GM12801 (cell line): ENCODE measurements around the gene CHAT.

ENCODE experiments used
- TF ChIP-seq, protein P1 (sequence below): IDR thresholded peaks from one replicate; pipeline ENCODE4 v1.5.1; 2011; ENCODE audit warnings: control low read depth; ENCODE audit not compliant: insufficient read length; ENCODE audit errors: extremely low read depth

Gene CHAT

DNA sequence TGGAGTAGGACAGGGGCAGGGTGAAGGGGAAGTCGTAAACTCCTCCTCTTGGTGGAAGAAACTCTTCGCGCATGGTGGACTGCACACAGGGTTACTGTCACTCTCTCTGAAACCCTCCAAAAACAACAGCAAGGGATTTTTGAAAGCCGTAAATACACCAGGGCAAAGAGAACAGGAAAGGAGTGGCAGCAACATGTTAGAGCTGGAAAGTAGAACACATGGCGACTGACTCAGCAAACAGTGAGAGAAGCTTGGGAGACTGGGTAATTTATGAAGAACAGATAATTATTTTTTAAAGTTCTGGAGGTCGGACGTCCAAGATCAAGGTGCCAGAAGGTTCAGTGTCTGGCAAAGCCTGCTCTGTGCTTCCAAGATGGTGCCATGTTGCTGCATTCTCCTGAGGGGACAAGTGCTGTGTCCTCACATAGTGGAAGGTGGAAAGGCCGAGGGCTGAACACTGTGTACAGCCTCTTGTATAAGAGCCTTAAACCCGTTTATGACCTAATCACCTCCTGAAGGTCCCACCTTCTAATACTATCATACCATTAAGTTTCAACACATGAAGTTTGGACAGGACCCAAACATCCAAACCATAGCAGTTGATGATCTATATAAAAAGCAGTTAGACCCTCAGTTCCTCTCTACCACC is 43.1 kb downstream of the CHAT start:
- TF ChIP-seq, protein P1, sequence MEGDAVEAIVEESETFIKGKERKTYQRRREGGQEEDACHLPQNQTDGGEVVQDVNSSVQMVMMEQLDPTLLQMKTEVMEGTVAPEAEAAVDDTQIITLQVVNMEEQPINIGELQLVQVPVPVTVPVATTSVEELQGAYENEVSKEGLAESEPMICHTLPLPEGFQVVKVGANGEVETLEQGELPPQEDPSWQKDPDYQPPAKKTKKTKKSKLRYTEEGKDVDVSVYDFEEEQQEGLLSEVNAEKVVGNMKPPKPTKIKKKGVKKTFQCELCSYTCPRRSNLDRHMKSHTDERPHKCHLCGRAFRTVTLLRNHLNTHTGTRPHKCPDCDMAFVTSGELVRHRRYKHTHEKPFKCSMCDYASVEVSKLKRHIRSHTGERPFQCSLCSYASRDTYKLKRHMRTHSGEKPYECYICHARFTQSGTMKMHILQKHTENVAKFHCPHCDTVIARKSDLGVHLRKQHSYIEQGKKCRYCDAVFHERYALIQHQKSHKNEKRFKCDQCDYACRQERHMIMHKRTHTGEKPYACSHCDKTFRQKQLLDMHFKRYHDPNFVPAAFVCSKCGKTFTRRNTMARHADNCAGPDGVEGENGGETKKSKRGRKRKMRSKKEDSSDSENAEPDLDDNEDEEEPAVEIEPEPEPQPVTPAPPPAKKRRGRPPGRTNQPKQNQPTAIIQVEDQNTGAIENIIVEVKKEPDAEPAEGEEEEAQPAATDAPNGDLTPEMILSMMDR = no peak

DNA sequence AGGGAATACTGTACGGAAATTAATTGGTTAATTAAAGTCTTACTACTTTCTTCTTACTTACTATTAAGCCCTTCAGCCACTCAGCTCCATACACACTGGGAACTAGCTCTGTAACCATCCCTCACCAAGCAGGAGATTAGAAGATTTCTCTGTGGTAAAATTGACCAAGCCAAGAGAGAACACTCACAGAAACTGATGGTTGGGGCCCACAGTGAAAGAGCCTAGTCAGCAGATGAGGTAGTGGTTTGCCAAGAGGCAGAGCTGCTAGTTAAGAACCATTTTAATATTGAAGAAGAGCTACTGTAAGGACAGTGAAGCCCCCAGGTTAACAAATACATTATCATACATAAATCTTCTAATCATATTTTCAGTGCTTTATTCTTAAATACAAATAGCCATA is 43.8 kb downstream of the CHAT start:
- TF ChIP-seq, protein P1 = no peak

DNA sequence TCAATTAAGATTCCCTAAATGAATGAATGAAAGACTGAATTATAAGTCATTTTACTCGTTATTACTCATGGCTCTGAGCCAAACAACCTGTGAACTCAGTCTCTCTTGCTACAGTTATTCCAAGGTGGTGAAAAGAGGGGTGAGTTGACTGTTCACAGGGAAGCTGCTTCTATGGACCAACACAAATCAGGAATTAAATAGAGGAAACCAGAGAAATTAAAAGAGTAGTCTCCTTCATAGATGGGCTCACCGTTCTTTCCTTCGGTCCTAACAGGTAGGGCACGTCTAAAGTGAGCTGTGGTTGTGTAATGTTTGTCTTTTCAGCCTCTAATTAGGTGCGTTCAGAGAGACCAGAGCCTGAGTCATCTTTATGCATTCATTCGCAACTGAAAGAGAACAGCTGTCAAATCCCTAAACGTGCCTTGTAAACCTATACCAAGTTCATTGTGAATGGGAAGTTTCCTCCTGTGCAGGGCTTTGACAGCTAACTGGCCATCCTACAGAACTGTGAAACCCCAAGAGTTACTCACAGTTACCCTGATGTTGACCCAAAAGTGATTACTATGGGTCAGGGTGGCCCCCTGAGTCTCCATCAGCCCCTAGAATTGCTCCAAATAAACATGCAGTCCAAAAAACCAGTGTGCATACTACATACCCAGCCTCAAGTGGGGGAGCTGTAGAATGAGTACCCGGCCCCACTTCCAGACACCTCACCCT is 47.5 kb downstream of the CHAT start:
- TF ChIP-seq, protein P1 = no peak

DNA sequence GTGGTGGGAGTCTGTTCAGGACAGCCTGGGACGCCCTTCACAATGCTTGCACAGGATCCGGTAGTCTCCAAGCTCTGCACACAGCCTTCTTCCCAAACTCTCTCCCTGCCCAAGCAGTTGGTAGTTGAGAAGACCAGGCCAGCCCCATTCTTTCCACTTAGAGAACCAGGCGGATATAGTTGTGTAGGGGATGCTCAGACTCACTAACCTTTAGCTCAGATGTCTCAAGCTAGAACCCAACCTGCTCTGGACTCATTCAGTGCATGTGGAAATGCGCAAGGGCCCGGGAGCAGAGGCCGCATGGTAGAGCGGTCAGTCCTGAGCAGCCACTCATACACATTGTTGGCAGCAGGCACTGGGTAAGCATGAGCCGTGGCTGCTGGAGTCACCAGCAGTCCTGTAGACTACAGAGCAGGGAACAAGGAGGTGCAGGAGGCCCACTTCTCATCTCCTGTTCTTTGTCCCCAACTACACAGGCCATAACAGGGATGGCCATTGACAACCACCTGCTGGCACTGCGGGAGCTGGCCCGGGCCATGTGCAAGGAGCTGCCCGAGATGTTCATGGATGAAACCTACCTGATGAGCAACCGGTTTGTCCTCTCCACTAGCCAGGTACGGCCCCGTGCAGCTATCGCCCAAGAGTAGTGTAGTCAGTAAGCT is 48.5 kb downstream of the CHAT start:
- TF ChIP-seq, protein P1 = no peak

DNA sequence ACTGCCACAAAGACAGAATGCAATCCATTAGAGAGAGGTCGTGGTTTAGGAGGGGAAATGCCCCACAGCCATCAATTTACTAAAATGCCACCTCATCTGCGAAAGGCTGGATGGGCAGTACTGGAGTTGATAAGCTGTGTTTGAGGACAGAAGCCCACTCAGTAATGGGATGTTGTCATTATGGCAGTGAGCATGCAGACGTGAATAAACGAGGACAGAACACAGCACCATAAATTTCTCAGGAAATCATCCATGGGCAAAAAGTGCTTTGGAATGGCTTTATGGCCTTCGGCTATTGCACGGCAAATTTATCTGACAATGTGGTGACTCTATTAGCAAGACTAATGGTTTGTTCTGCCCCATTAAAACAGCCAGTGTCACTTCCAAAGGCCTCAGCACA is 49.8 kb downstream of the CHAT start:
- TF ChIP-seq, protein P1 = no peak

DNA sequence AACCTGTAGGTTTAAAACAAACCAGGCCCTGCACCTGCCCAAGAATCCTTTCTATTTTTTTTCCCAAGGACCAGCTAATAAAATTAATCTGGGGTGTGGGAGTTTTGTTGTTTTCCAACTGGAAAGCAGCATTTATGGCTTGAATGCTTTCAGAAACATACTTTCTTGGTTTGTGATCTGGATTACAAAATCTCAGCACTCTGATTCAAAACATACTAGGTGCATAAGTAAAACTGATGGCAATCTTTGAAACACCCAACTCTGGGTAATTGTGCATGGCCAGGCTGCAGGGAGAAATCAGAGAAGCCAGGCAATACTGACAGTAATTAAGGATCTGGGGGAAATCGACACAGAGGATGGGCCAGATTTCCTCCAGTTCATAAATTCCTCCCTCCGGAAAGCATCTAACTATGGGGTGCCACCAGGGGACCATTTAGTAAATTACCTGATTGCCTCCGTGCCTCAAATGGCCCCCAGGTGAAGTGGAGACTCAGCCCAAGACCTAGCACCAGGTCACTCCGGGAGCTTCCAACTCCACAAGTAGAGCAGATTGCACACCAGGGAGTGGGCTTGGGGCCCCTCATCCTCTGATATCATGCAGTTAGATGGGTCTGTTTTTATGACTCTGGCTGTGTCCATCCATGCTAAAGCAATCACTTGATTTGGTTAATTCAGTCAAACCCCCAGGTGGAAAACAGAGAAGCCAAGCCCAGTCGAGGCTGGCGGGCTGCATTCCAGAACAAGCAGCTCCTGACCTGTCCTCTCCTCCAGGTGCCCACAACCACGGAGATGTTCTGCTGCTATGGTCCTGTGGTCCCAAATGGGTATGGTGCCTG is 50.4 kb downstream of the CHAT start:
- TF ChIP-seq, protein P1 = no peak

DNA sequence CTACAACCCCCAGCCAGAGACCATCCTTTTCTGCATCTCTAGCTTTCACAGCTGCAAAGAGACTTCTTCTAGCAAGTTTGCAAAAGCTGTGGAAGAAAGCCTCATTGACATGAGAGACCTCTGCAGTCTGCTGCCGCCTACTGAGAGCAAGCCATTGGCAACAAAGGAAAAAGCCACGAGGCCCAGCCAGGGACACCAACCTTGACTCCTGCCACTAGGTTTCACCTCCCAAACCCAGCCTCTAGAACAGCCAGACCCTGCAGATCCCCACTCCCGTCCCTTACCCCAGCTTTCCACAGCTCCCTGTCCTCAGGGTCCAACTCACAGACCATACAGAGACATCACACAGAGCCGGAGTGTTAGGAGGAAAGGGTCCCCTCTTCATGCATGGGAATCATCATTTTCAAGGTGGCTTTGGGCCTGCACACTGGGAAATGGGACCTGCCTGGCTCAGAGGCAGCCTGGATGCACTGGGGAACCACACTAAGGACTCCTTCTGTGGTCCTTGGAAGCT is 51.1 kb downstream of the CHAT start:
- TF ChIP-seq, protein P1 = no peak
